ENCODE measurements around the gene ANXA9. TPM values are rescaled to one million over a fixed set of nuclear protein-coding genes. Genes with fewer than 3 reads are reported as not detected.

ANXA9 gene
- total RNA-seq, 1 donor from 2014 or later = 1.2 TPM

GRCh38 chr1:150966011-150966410 is 16.1 kb upstream of the ANXA9 start:
- Mint-ChIP-seq H3K36me3 (peaks cover 36% of the 10 kb centered on the region), H3K4me1 (peaks cover 8% of the 10 kb centered on the region), H3K9me3 (no peaks in the 10 kb centered on the region), H3K27ac (no peak overlapping the region), H3K27me3 (ENCODE audit: low read depth) (no peaks in the 10 kb centered on the region), H3K4me3 (no peak overlapping the region)
- no peak for TF ChIP-seq CTCF (IDR thresholded peaks at IDR 0.05; ENCODE audit: unreplicated experiment)
- no peak for DNase-seq (ENCODE audit: low spot score in 2 of 2, unreplicated experiment in 2 of 2)

- Mint-ChIP-seq H3K9me3 (no peaks in the 10 kb centered on the region), H3K4me3 (no peak overlapping the region), H3K27me3 (ENCODE audit: low read depth) (no peaks in the 10 kb centered on the region), H3K27ac (no peak overlapping the region), H3K36me3 (peaks cover 22% of the 10 kb centered on the region), H3K4me1 (peaks cover 27% of the 10 kb centered on the region)
- TF ChIP-seq CTCF (IDR thresholded peaks at IDR 0.05; ENCODE audit: unreplicated experiment) = no peak
- no peak for DNase-seq (ENCODE audit: low spot score in 2 of 2, unreplicated experiment in 2 of 2)
Measured at GRCh38 chr1:150967936-150968335, 14.2 kb upstream of the ANXA9 start.

- Mint-ChIP-seq H3K36me3 (peaks cover 16% of the 10 kb centered on the region), H3K4me3 (no peak overlapping the region)
Measured at GRCh38 chr1:150968491-150968890, 13.6 kb upstream of the ANXA9 start.

GRCh38 chr1:150969626-150970025 is 12.5 kb upstream of the ANXA9 start:
- peaks cover 7% of the 10 kb centered on the region for H3K36me3 Mint-ChIP-seq
- no peak for TF ChIP-seq CTCF (IDR thresholded peaks at IDR 0.05; ENCODE audit: unreplicated experiment)
- DNase-seq (ENCODE audit: low spot score in 2 of 2, unreplicated experiment in 2 of 2) = no peak
- peaks cover 35% of the 10 kb centered on the region for H3K4me1 Mint-ChIP-seq
- H3K4me3 Mint-ChIP-seq = no peak overlapping the region
- no peak overlapping the region for H3K27ac Mint-ChIP-seq
- no peaks in the 10 kb centered on the region for H3K9me3 Mint-ChIP-seq
- no peaks in the 10 kb centered on the region for H3K27me3 Mint-ChIP-seq (ENCODE audit: low read depth)

More at GRCh38 chr1:150968491-150968890, 13.6 kb upstream of the ANXA9 start:
- no peaks in the 10 kb centered on the region for H3K27me3 Mint-ChIP-seq (ENCODE audit: low read depth)
- H3K4me1 Mint-ChIP-seq = peaks cover 33% of the 10 kb centered on the region
- DNase-seq (ENCODE audit: low spot score in 2 of 2, unreplicated experiment in 2 of 2) = no peak
- no peak for TF ChIP-seq CTCF (IDR thresholded peaks at IDR 0.05; ENCODE audit: unreplicated experiment)
- H3K9me3 Mint-ChIP-seq = no peaks in the 10 kb centered on the region
- no peak overlapping the region for H3K27ac Mint-ChIP-seq

GRCh38 chr1:150970808-150971582 is 11.1 kb upstream of the ANXA9 start:
- peak overlapping the region; percentile 80 for H3K4me3 Mint-ChIP-seq
- DNase-seq (ENCODE audit: low spot score in 2 of 2, unreplicated experiment in 2 of 2) = no peak
- H3K36me3 Mint-ChIP-seq = peaks cover 5% of the 10 kb centered on the region
- peak overlapping the region; percentile 69 for H3K27ac Mint-ChIP-seq
- H3K9me3 Mint-ChIP-seq = no peaks in the 10 kb centered on the region
- no peaks in the 10 kb centered on the region for H3K27me3 Mint-ChIP-seq (ENCODE audit: low read depth)
- H3K4me1 Mint-ChIP-seq = peaks cover 35% of the 10 kb centered on the region
- no peak for TF ChIP-seq CTCF (IDR thresholded peaks at IDR 0.05; ENCODE audit: unreplicated experiment)
